Endothelial cell of umbilical vein (primary cell): ENCODE measurements around the gene MRPS6.

Experiments used
- CTCF ChIP-seq, 2 donors: IDR thresholded peaks; 1 replicate in 1 of 2; 2 replicates in 1 of 2; pipeline ENCODE4 v1.5.1; 2011; ENCODE audit warnings: low read length in 2 of 2, mild to moderate bottlenecking in 2 of 2, moderate library complexity in 2 of 2, control low read depth in 1 of 2, inconsistent platforms in 1 of 2, low read depth in 1 of 2; ENCODE audit not compliant: insufficient read depth in 1 of 2; ENCODE audit errors: extremely low read depth in 1 of 2
- EZH2 ChIP-seq: IDR thresholded peaks from 2 replicates; pipeline ENCODE4 v1.6.1; 2012; ENCODE audit warnings: borderline replicate concordance, low read depth, mild to moderate bottlenecking, moderate library complexity, low read length, inconsistent platforms; ENCODE audit not compliant: severe bottlenecking
- FOS ChIP-seq: IDR thresholded peaks from 2 replicates; pipeline ENCODE4 v1.6.1; 2011; ENCODE audit warnings: mild to moderate bottlenecking, low read length, moderate library complexity, borderline replicate concordance; ENCODE audit not compliant: insufficient read depth
- JUN ChIP-seq: IDR thresholded peaks from 2 replicates; pipeline ENCODE4 v1.6.1; 2011; ENCODE audit warnings: borderline replicate concordance, low read depth; ENCODE audit not compliant: insufficient read length, insufficient read depth
- MAX ChIP-seq: IDR thresholded peaks from 2 replicates; pipeline ENCODE4 v1.6.1; 2011; ENCODE audit not compliant: insufficient read depth, insufficient read length
- MYC ChIP-seq: IDR thresholded peaks from one replicate; pipeline ENCODE4 v1.6.1; 2011; ENCODE audit warnings: mild to moderate bottlenecking, low read depth, low read length
- POLR2A ChIP-seq: IDR thresholded peaks from 2 replicates; pipeline ENCODE4 v1.6.1; 2012; ENCODE audit warnings: low read depth, mild to moderate bottlenecking, control low read depth, low read length
- POLR2AphosphoS5 ChIP-seq: IDR thresholded peaks from 2 replicates; pipeline ENCODE4 v1.6.1; 2012; ENCODE audit warnings: low read depth, mild to moderate bottlenecking, control low read depth, low read length, moderate library complexity; ENCODE audit not compliant: insufficient read depth

- no peak for TF ChIP-seq CTCF (IDR thresholded peaks at IDR 0.05; ENCODE audit: extremely low read depth in 1 of 2, insufficient read depth in 1 of 2, low read depth in 1 of 2, low read length in 2 of 2)
- no peak for TF ChIP-seq MYC
- TF ChIP-seq POLR2A: no peak
- TF ChIP-seq MAX: no peak
- no peak for TF ChIP-seq POLR2AphosphoS5
- TF ChIP-seq JUN: no peak
- no peak for TF ChIP-seq EZH2
- no peak for TF ChIP-seq FOS
Observed at GRCh38 chr21:34091032-34091431, 17.7 kb downstream of the MRPS6 start.
